Hepatocyte (in vitro differentiated cells): ENCODE data around the gene KATNIP. TPM values are rescaled to one million over a fixed set of nuclear protein-coding genes. Genes with fewer than 3 reads are reported as not detected.
A peak's percentile ranks its signal among the peaks of the same experiment; 100 is the strongest.

ENCODE experiments used
- DNase-seq: peaks from one replicate; pipeline ENCODE4 v3.0.0-alpha.2; 2016; ENCODE audit warnings: low spot score
- H2AFZ ChIP-seq: fragments of 200-600 bp; sonication (generic); 2 replicates; pipeline ENCODE4 v1.6.0; 2016; ENCODE audit warnings: antibody characterized with exemption, mild to moderate bottlenecking
- H3K27ac ChIP-seq: fragments of 200-600 bp; sonication (generic); 2 replicates; pipeline ENCODE4 v1.5.1; 2016; ENCODE audit warnings: mild to moderate bottlenecking
- H3K27me3 ChIP-seq: fragments of 200-600 bp; sonication (generic); 2 replicates; pipeline ENCODE4 v1.6.1; 2016
- H3K36me3 ChIP-seq: fragments of 200-600 bp; sonication (generic); replicated peaks from 2 replicates; pipeline ENCODE4 v1.5.1; 2016; ENCODE audit warnings: low read depth; ENCODE audit not compliant: insufficient read depth
- H3K4me1 ChIP-seq: fragments of 200-600 bp; sonication (generic); 2 replicates; pipeline ENCODE4 v1.5.1; 2016; ENCODE audit warnings: mild to moderate bottlenecking, moderate library complexity; ENCODE audit not compliant: insufficient read depth
- H3K4me2 ChIP-seq: fragments of 200-600 bp; sonication (generic); 2 replicates; pipeline ENCODE4 v1.6.0; 2016
- H3K4me3 ChIP-seq: fragments of 200-600 bp; sonication (generic); 2 replicates; pipeline ENCODE4 v1.5.1; 2016; ENCODE audit warnings: mild to moderate bottlenecking
- H3K79me2 ChIP-seq: fragments of 200-600 bp; sonication (generic); 2 replicates; pipeline ENCODE4 v1.6.0; 2017; ENCODE audit warnings: mild to moderate bottlenecking
- H3K9me2 ChIP-seq: fragments of 200-600 bp; sonication (generic); replicated peaks from 2 replicates; pipeline ENCODE4 v1.6.0; 2017; ENCODE audit warnings: mild to moderate bottlenecking; ENCODE audit not compliant: insufficient read depth
- H3K9me3 ChIP-seq: fragments of 200-600 bp; sonication (generic); 2 replicates; pipeline ENCODE4 v1.5.1; 2016; ENCODE audit warnings: low read depth, mild to moderate bottlenecking
- H4K20me1 ChIP-seq: fragments of 200-600 bp; sonication (generic); 2 replicates; pipeline ENCODE4 v1.6.0; 2016; ENCODE audit warnings: mild to moderate bottlenecking; ENCODE audit not compliant: insufficient read depth, poor library complexity, severe bottlenecking
- EZH2 ChIP-seq: fragments of 200-600 bp; sonication (generic); IDR thresholded peaks from 2 replicates; pipeline ENCODE4 v1.6.1; 2016; ENCODE audit warnings: antibody characterized with exemption, mild to moderate bottlenecking, borderline replicate concordance
- EZH2phosphoT487 ChIP-seq: fragments of 200-600 bp; sonication (generic); IDR thresholded peaks from one replicate; pipeline ENCODE4 v1.6.1; 2018; ENCODE audit warnings: antibody characterized with exemption, mild to moderate bottlenecking, low read depth, moderate library complexity; ENCODE audit not compliant: unreplicated experiment, severe bottlenecking
- WGBS: methylation state at CpG from one replicate; pipeline ENCODE4 v1.1.6; 2016; ENCODE audit warnings: low lambda C conversion rate; ENCODE audit errors: missing lambda C conversion rate; 5-methylcytosine and 5-hydroxymethylcytosine counted together
- polyA plus RNA-seq: library from polyadenylated mRNA; unstranded; fragments of >200 nt; fragmentation: Nextera tagmentation; extraction: Ambion mirVana; gene quantifications from 2 replicates; pipeline ENCODE4 v1.2.1, GENCODE V29; 2016
- total RNA-seq: library from RNA; depleted of rRNA; stranded (reverse); fragments of >200 nt; gene quantifications from 2 replicates; pipeline ENCODE4 v1.2.3, GENCODE V29; 2014
- TF ChIP-seq, protein P1 (sequence below): fragments of 200-600 bp; sonication (generic); IDR thresholded peaks from 2 replicates; pipeline ENCODE4 v1.5.1; 2016; ENCODE audit warnings: antibody characterized with exemption, mild to moderate bottlenecking; ENCODE audit not compliant: poor library complexity

Gene KATNIP
- total and polyA plus RNA-seq, 2 experiments from 2014 or later = 7.1 to 15.6 TPM

DNA sequence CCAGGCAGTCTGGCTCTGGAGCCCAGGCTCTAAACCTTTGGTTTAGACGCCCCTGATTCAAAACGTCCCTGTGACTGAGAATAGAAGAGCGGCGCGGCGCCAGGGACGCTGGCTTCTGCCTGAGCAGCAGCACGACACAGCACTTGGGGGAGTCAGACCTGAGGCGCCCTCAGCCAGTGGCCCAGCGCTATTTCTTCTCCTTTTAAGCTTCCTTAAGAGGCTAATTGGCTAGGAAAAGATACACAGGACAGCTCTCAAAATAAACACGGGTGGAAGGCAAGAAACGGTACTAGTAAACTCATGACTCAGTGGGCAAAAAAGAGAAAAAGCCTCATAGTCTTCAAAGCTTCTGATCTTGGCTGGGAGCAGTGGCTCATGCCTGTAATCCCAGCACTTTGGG, 35.1 kb upstream of the KATNIP start:
- no peak overlapping the region for H2AFZ ChIP-seq
- no peak for DNase-seq
- H3K9me3 ChIP-seq = no peaks in the 10 kb centered on the region
- no peaks in the 10 kb centered on the region for H3K9me2 ChIP-seq
- H3K4me3 ChIP-seq = no peak overlapping the region
- no peaks in the 10 kb centered on the region for H4K20me1 ChIP-seq
- no peaks in the 10 kb centered on the region for H3K36me3 ChIP-seq
- 95% methylated on average over 12 of the region's 12 CpGs for WGBS
- no peak overlapping the region for H3K27ac ChIP-seq
- H3K4me2 ChIP-seq = no peak overlapping the region
- no peaks in the 10 kb centered on the region for H3K4me1 ChIP-seq
- TF ChIP-seq EZH2 (no peak), EZH2phosphoT487 (no peak)
- TF ChIP-seq, protein P1, sequence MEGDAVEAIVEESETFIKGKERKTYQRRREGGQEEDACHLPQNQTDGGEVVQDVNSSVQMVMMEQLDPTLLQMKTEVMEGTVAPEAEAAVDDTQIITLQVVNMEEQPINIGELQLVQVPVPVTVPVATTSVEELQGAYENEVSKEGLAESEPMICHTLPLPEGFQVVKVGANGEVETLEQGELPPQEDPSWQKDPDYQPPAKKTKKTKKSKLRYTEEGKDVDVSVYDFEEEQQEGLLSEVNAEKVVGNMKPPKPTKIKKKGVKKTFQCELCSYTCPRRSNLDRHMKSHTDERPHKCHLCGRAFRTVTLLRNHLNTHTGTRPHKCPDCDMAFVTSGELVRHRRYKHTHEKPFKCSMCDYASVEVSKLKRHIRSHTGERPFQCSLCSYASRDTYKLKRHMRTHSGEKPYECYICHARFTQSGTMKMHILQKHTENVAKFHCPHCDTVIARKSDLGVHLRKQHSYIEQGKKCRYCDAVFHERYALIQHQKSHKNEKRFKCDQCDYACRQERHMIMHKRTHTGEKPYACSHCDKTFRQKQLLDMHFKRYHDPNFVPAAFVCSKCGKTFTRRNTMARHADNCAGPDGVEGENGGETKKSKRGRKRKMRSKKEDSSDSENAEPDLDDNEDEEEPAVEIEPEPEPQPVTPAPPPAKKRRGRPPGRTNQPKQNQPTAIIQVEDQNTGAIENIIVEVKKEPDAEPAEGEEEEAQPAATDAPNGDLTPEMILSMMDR = no peak
- no peaks in the 10 kb centered on the region for H3K79me2 ChIP-seq
- H3K27me3 ChIP-seq = no peaks in the 10 kb centered on the region

DNA sequence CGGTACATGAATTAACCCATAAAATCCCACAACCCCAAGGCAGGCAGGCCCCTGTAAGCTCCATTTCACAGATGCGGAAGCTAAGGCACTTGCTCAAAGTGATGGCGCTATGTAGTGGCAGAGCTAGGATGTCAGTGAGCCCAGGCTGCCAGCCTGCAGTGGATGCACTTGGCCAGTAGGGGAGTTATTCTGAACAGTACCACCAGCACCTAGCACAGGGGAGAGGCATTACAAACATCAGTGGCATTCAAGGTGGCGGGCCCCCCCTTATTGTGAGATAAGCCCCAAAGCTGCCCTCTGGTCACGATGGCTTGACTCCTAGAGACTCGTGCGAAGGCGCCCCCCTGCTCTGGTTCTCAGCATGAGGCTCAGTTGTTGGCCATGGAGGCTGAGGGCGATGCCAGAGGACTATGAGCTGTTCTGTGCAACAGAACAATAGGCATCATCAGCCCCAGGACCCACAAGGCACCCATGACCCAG, 34.0 kb upstream of the KATNIP start:
- TF ChIP-seq EZH2phosphoT487 (no peak), EZH2 (no peak)
- TF ChIP-seq, protein P1 = peak; percentile 29
- Histone ChIP-seq H3K36me3 (no peaks in the 10 kb centered on the region), H3K27me3 (no peaks in the 10 kb centered on the region), H3K27ac (no peak overlapping the region), H3K4me1 (no peaks in the 10 kb centered on the region), H2AFZ (no peak overlapping the region), H3K4me2 (no peak overlapping the region), H4K20me1 (no peaks in the 10 kb centered on the region), H3K9me3 (no peaks in the 10 kb centered on the region), H3K79me2 (no peaks in the 10 kb centered on the region), H3K4me3 (no peak overlapping the region), H3K9me2 (no peaks in the 10 kb centered on the region)
- DNase-seq = peak; percentile 30
- WGBS = 90% methylated on average over 9 of the region's 9 CpGs

DNA sequence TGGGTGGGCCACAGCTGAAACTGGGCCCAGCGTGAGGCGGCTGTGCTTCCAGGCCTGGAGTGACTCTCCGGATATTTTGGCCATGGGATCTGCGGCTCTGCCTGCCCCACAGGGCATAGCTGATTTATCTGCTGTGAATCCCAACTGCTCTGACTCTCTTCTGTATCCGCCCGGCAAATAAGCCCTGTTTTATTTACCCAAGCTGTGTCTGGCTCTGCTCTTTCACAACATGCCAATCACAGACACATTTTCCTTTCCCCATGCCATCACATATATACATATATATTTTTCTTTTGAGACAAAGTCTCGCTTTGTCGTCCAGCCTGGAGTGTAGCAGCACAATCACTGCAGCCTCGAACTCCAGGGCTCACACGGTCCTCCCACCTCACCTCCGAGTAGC, 33.6 kb upstream of the KATNIP start:
- Histone ChIP-seq H3K36me3 (no peaks in the 10 kb centered on the region), H3K79me2 (no peaks in the 10 kb centered on the region), H4K20me1 (no peaks in the 10 kb centered on the region), H3K9me2 (no peaks in the 10 kb centered on the region), H3K4me1 (no peaks in the 10 kb centered on the region), H3K4me3 (no peak overlapping the region), H3K9me3 (no peaks in the 10 kb centered on the region), H2AFZ (no peak overlapping the region), H3K27me3 (no peaks in the 10 kb centered on the region), H3K4me2 (no peak overlapping the region), H3K27ac (no peak overlapping the region)
- TF ChIP-seq, protein P1 = no peak
- TF ChIP-seq EZH2 (no peak), EZH2phosphoT487 (no peak)
- no peak for DNase-seq
- WGBS = 91% methylated on average over 11 of the region's 11 CpGs

DNA sequence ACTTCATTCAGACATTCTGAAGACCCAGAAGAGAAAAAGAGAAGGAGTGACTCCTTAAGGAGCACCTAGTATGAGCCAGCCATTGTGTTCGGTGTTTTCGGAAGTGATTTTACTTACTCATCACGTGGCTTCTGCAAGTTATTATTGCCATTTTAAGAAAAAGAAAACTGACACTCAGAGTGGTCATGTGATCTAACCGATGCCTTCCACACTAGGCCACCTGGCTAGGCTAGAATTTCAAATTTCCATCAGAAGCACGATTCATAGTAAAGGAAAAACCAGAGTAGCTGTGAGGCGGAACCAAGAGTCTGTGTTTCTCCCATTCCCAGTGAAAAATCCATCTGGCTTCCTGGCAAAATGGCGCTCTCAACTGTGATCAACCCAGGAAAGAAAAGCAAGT, 32.3 kb upstream of the KATNIP start:
- H3K27me3 ChIP-seq = no peaks in the 10 kb centered on the region
- no peaks in the 10 kb centered on the region for H3K79me2 ChIP-seq
- H3K27ac ChIP-seq = no peak overlapping the region
- TF ChIP-seq, protein P1 = no peak
- no peak for TF ChIP-seq EZH2
- no peak for TF ChIP-seq EZH2phosphoT487
- DNase-seq = no peak
- WGBS = 95% methylated on average over 7 of the region's 7 CpGs
- no peak overlapping the region for H2AFZ ChIP-seq
- no peaks in the 10 kb centered on the region for H3K9me2 ChIP-seq
- no peaks in the 10 kb centered on the region for H3K4me1 ChIP-seq
- H4K20me1 ChIP-seq = no peaks in the 10 kb centered on the region
- H3K36me3 ChIP-seq = no peaks in the 10 kb centered on the region
- H3K4me3 ChIP-seq = no peak overlapping the region
- H3K4me2 ChIP-seq = no peak overlapping the region
- no peaks in the 10 kb centered on the region for H3K9me3 ChIP-seq
